ENCODE results near the gene P2RX3.

Gene P2RX3

DNA sequence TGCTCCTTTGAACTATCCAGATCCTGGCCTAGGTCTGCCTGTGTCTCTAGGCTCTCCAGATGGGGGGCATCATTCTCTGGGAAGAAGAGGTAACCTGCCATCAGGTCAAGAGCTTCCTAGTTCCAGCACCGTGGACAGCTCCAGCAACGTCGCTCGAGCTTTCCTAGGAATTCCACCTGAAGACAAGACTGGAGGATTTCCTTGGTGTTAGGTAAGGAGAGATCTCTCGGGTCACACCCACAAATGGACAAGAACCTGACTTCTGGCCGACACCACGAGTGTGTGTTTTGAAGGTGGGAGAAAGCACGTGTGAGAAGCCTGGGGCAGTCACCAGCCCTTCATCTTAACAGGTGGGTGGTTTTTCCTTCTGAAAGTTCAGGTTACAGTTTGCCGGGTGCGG is 41.6 kb downstream of the P2RX3 start:
- H3K36me3 ChIP-seq (ENCODE audit: insufficient read depth, low read length): no peaks in the 10 kb centered on the region
- no peak overlapping the region for H3K27ac ChIP-seq (ENCODE audit: low read depth, low read length, poor library complexity, severe bottlenecking)
- no peak overlapping the region for H2AFZ ChIP-seq (ENCODE audit: low read length)
- H3K79me2 ChIP-seq (ENCODE audit: insufficient read depth, low read length): no peaks in the 10 kb centered on the region
- peaks cover 4% of the 10 kb centered on the region; the same call in 1 of the 2 replicates for H3K27me3 ChIP-seq (ENCODE audit: insufficient read depth, low read length)
- no peak overlapping the region for H3K4me2 ChIP-seq (ENCODE audit: low read length)
- no peaks in the 10 kb centered on the region for H3F3A ChIP-seq (ENCODE audit: insufficient read depth, low read length)
- H3K4me1 ChIP-seq (ENCODE audit: insufficient read depth, low read length, severe bottlenecking): no peaks in the 10 kb centered on the region
- no peak overlapping the region for H3K4me3 ChIP-seq (ENCODE audit: low read depth, low read length, poor library complexity, severe bottlenecking)
- H4K20me1 ChIP-seq (ENCODE audit: insufficient read depth, low read length): no peaks in the 10 kb centered on the region
- no peak for TF ChIP-seq EZH2 (IDR thresholded peaks at IDR 0.05; ENCODE audit: borderline replicate concordance, low read length)
- TF ChIP-seq CTCF (IDR thresholded peaks at IDR 0.05; ENCODE audit: low read length): no peak
- H3K9me3 ChIP-seq (ENCODE audit: low read length): no peaks in the 10 kb centered on the region
- H3K9ac ChIP-seq (ENCODE audit: low read length): no peak overlapping the region
- H3K9me2 ChIP-seq (ENCODE audit: low read depth, low read length): no peaks in the 10 kb centered on the region

DNA sequence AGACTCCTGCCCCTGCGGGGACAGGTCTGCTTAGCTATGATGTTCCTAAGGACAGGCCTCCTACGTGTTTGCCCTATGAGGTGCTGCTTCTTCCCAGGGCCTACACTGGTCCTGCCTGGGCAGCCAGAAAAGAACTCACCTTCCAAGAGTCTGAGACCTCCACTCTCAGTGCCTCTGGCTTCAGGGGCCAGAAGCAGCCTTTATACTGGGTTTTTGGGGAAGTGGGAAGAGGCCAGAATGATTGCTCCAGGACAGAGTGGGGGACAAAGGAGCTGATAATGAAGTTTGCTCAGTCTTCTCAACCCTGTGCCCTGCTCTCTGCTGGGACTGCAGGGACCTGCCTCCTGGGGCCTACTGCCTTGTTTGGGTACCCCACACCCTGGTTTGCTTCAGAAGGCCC is 42.8 kb downstream of the P2RX3 start, which contains the start of gene PRG3:
TSS of gene PRG3 (minus strand) at position 176 of the 400 bp plus-strand sequence. CDS start 442 bp downstream, outside the sequence.
- Histone ChIP-seq H3K9me2 (ENCODE audit: low read depth, low read length) (no peaks in the 10 kb centered on the region), H3K27me3 (ENCODE audit: insufficient read depth, low read length) (peaks cover 4% of the 10 kb centered on the region; the same call in 1 of the 2 replicates), H3K4me3 (ENCODE audit: low read depth, low read length, poor library complexity, severe bottlenecking) (no peak within 1 kb of the TSS), H3K27ac (ENCODE audit: low read depth, low read length, poor library complexity, severe bottlenecking) (no peak within 1 kb of the TSS), H4K20me1 (ENCODE audit: insufficient read depth, low read length) (no peaks in the 10 kb centered on the region), H3F3A (ENCODE audit: insufficient read depth, low read length) (no peaks in the 10 kb centered on the region), H3K4me1 (ENCODE audit: insufficient read depth, low read length, severe bottlenecking) (no peaks in the 10 kb centered on the region), H2AFZ (ENCODE audit: low read length) (no peak within 1 kb of the TSS), H3K9me3 (ENCODE audit: low read length) (no peaks in the 10 kb centered on the region), H3K9ac (ENCODE audit: low read length) (no peak within 1 kb of the TSS), H3K36me3 (ENCODE audit: insufficient read depth, low read length) (no peaks in the 10 kb centered on the region), H3K4me2 (ENCODE audit: low read length) (no peak within 1 kb of the TSS), H3K79me2 (ENCODE audit: insufficient read depth, low read length) (no peaks in the 10 kb centered on the region)
- TF ChIP-seq EZH2 (IDR thresholded peaks at IDR 0.05; ENCODE audit: borderline replicate concordance, low read length): no peak
- TF ChIP-seq CTCF (IDR thresholded peaks at IDR 0.05; ENCODE audit: low read length): no peak

DNA sequence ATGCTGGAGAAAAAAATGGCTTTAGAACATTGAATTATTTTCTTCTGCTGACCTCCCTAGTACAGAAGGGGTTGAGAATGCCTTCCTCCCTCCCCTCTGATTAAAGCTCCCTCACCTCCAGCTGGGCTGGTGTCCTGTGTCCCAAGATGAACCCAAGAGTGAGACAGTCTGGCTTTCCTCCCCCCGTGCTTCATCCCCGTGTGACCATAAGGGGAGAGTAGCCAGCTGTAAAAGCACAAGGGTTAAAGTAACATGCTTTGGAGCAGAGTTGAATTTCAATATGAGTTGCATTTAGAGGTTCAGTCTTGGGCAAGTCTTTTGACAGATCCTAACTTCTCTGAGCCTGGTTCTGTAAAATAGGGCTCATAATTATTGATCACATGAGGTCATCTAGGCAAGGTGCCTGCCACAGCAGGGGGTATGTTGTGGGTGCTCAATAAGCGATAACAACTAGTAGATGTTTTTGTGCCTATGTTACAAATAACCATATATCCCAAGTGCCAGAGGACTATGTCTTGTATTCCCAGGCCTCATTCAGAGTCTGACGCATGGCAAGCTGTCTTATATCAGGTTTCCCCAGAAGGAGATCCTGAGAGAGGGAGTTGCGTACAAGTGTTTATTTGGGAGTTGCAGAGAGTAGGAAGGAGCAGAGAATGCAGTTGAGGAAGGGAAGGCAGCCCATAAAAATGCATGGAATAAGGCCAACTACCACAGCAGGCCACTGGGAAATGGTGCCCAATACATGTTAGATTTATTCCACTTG is 48.2 kb downstream of the P2RX3 start:
- Histone ChIP-seq H3K9me3 (ENCODE audit: low read length) (no peaks in the 10 kb centered on the region), H3K9ac (ENCODE audit: low read length) (no peak overlapping the region), H3K27ac (ENCODE audit: low read depth, low read length, poor library complexity, severe bottlenecking) (no peak overlapping the region), H3K4me2 (ENCODE audit: low read length) (no peak overlapping the region), H3K4me3 (ENCODE audit: low read depth, low read length, poor library complexity, severe bottlenecking) (no peak overlapping the region), H3F3A (ENCODE audit: insufficient read depth, low read length) (no peaks in the 10 kb centered on the region), H3K79me2 (ENCODE audit: insufficient read depth, low read length) (no peaks in the 10 kb centered on the region), H3K27me3 (ENCODE audit: insufficient read depth, low read length) (0 out of 2 replicates have a peak, but pooled peaks cover 8% of the 10 kb centered on the region), H2AFZ (ENCODE audit: low read length) (no peak overlapping the region), H3K36me3 (ENCODE audit: insufficient read depth, low read length) (no peaks in the 10 kb centered on the region), H3K4me1 (ENCODE audit: insufficient read depth, low read length, severe bottlenecking) (no peaks in the 10 kb centered on the region), H3K9me2 (ENCODE audit: low read depth, low read length) (no peaks in the 10 kb centered on the region), H4K20me1 (ENCODE audit: insufficient read depth, low read length) (no peaks in the 10 kb centered on the region)
- TF ChIP-seq CTCF (IDR thresholded peaks at IDR 0.05; ENCODE audit: low read length) (no peak), EZH2 (IDR thresholded peaks at IDR 0.05; ENCODE audit: borderline replicate concordance, low read length) (no peak)
